WERI-Rb-1 (cell line): ENCODE measurements around the gene MAMDC4.

Experiments used
- DNase-seq: peaks from one replicate; pipeline ENCODE4 v3.0.0-alpha.2; 2020
- H3K27ac ChIP-seq: fragments of 250-450 bp; sonication (Bioruptor Pico); 2 replicates; pipeline ENCODE4 v1.5.1; 2020; ENCODE audit warnings: mild to moderate bottlenecking, moderate library complexity
- H3K27me3 ChIP-seq: fragments of 250-450 bp; sonication (Bioruptor Pico); 2 replicates; pipeline ENCODE4 v1.5.1; 2021; ENCODE audit warnings: mild to moderate bottlenecking, low read depth, moderate library complexity; ENCODE audit not compliant: insufficient read depth, severe bottlenecking
- H3K36me3 ChIP-seq: fragments of 250-450 bp; sonication (Bioruptor Pico); 2 replicates; pipeline ENCODE4 v1.5.1; 2020; ENCODE audit warnings: mild to moderate bottlenecking, moderate library complexity
- H3K4me3 ChIP-seq: 2 replicates; pipeline ENCODE4 v1.5.1; 2011; ENCODE audit warnings: low read depth, mild to moderate bottlenecking, control low read depth, low read length
- H3K9me3 ChIP-seq: fragments of 250-450 bp; sonication (Bioruptor Pico); 2 replicates; pipeline ENCODE4 v1.5.1; 2021; ENCODE audit warnings: mild to moderate bottlenecking, moderate library complexity; ENCODE audit not compliant: severe bottlenecking
- CTCF ChIP-seq: IDR thresholded peaks from 2 replicates; pipeline ENCODE4 v1.5.1; 2011; ENCODE audit warnings: low read depth, mild to moderate bottlenecking, control low read depth, inconsistent platforms, low read length

The MAMDC4 gene

GRCh38 chr9:136898483-136899100 lies 46.4 kb downstream of the MAMDC4 start:
- TF ChIP-seq CTCF: no peak
- Histone ChIP-seq H3K27ac (no peak overlapping the region), H3K36me3 (peaks cover 65% of the 10 kb centered on the region), H3K27me3 (no peaks in the 10 kb centered on the region), H3K9me3 (no peaks in the 10 kb centered on the region), H3K4me3 (no peak overlapping the region)
- no peak for DNase-seq

GRCh38 chr9:136899196-136899595 lies 47.0 kb downstream of the MAMDC4 start:
- Histone ChIP-seq H3K27me3 (no peaks in the 10 kb centered on the region), H3K36me3 (peaks cover 68% of the 10 kb centered on the region), H3K9me3 (no peaks in the 10 kb centered on the region), H3K4me3 (no peak overlapping the region), H3K27ac (no peak overlapping the region)
- no peak for DNase-seq
- TF ChIP-seq CTCF: no peak

- no peak overlapping the region for H3K27ac ChIP-seq
- H3K36me3 ChIP-seq: peaks cover 71% of the 10 kb centered on the region
- no peaks in the 10 kb centered on the region for H3K9me3 ChIP-seq
- no peak for TF ChIP-seq CTCF
- no peaks in the 10 kb centered on the region for H3K27me3 ChIP-seq
- H3K4me3 ChIP-seq: no peak overlapping the region
- no peak for DNase-seq
Observed at GRCh38 chr9:136900556-136900955, 48.4 kb downstream of the MAMDC4 start.

- H3K9me3 ChIP-seq: no peaks in the 10 kb centered on the region
- TF ChIP-seq CTCF: no peak
- H3K4me3 ChIP-seq: no peak overlapping the region
- H3K36me3 ChIP-seq: peaks cover 76% of the 10 kb centered on the region
- DNase-seq: no peak
- no peak overlapping the region for H3K27ac ChIP-seq
- no peaks in the 10 kb centered on the region for H3K27me3 ChIP-seq
Observed at GRCh38 chr9:136900988-136901515, 48.9 kb downstream of the MAMDC4 start.

GRCh38 chr9:136901516-136902258 lies 49.5 kb downstream of the MAMDC4 start:
- Histone ChIP-seq H3K36me3 (peaks cover 82% of the 10 kb centered on the region), H3K9me3 (no peaks in the 10 kb centered on the region), H3K27me3 (no peaks in the 10 kb centered on the region), H3K27ac (no peak overlapping the region), H3K4me3 (no peak overlapping the region)
- no peak for TF ChIP-seq CTCF
- DNase-seq: no peak
